ENCODE results near the gene CMIP. TPM values are rescaled to one million over a fixed set of nuclear protein-coding genes. Genes with fewer than 3 reads are reported as not detected.
"Not testable (repeated sequence)": the region's sequence is repeated elsewhere in the genome, so short reads cannot be mapped to it uniquely, and the experiment has no call there.

CMIP gene
- polyA plus RNA-seq, 12 donors, result 11.8 to 43.9 (median 15.9) TPM; not detected in 1

GRCh38 chr16:81514568-81515258 is 70.1 kb downstream of the CMIP start:
- DNase-seq, result no peak

GRCh38 chr16:81515281-81515680 is 70.7 kb downstream of the CMIP start:
- no peak for DNase-seq

GRCh38 chr16:81515721-81516120 is 71.1 kb downstream of the CMIP start:
- DNase-seq, result no peak

- DNase-seq, result no peak
Observed at GRCh38 chr16:81516478-81517149, 72.0 kb downstream of the CMIP start.

GRCh38 chr16:81517150-81517499 is 72.5 kb downstream of the CMIP start:
- no peak for DNase-seq

GRCh38 chr16:81517629-81518438 is 73.2 kb downstream of the CMIP start:
- no peak for DNase-seq

GRCh38 chr16:81518439-81518757 is 73.8 kb downstream of the CMIP start:
- no peak for DNase-seq

GRCh38 chr16:81519301-81520150 is 74.9 kb downstream of the CMIP start:
- no peak for DNase-seq

GRCh38 chr16:81520151-81520470 is 75.5 kb downstream of the CMIP start:
- no peak for DNase-seq

- DNase-seq, result no peak
Observed at GRCh38 chr16:81520560-81521135, 76.0 kb downstream of the CMIP start.

- no peak for DNase-seq
Observed at GRCh38 chr16:81521141-81521626, 76.6 kb downstream of the CMIP start.

- no peak for DNase-seq
Observed at GRCh38 chr16:81522108-81522701, 77.6 kb downstream of the CMIP start.

GRCh38 chr16:81522851-81523250 is 78.2 kb downstream of the CMIP start:
- not testable (repeated sequence) for DNase-seq

GRCh38 chr16:81523387-81524115 is 78.9 kb downstream of the CMIP start:
- DNase-seq, result no peak

- no peak for DNase-seq
Observed at GRCh38 chr16:81524382-81524781, 79.8 kb downstream of the CMIP start.

- not testable (repeated sequence) for DNase-seq
Observed at GRCh38 chr16:81524885-81525284, 80.3 kb downstream of the CMIP start.

GRCh38 chr16:81526199-81526598 is 81.6 kb downstream of the CMIP start:
- no peak for DNase-seq

GRCh38 chr16:81526935-81527334 is 82.3 kb downstream of the CMIP start:
- DNase-seq, result peak; percentile 29

- no peak for DNase-seq
Observed at GRCh38 chr16:81527477-81528178, 83.0 kb downstream of the CMIP start.

- DNase-seq, result no peak
Observed at GRCh38 chr16:81528256-81528655, 83.6 kb downstream of the CMIP start.

Measured in muscle of arm (tissue), 12 donors.